ENCODE measurements around the gene TMEM121B.
A peak's percentile ranks its signal among the peaks of the same experiment; 100 is the strongest.

TMEM121B gene

DNA sequence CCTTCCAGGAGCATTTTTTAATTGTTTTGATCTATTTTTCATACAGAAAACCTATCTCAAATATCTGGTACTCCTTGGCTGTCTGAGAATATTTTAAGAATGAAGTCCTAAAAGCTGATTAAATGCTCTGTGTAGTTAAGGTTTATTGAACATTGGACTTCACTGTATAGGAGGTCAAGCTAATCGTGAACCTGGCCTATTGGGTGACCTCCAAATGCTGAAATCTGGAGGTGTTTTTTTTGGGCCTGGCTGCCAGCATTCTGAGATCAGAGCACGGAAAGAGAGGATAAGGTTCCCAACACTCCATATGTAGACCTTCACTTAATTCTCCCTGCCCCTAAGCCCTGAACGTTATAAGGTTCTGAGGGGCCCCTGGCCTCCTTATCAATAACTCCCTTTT lies 28.1 kb downstream of the TMEM121B start:
- DNase-seq (ENCODE audit: low read depth in 2 of 3, low spot score in 2 of 3) = no peak

DNA sequence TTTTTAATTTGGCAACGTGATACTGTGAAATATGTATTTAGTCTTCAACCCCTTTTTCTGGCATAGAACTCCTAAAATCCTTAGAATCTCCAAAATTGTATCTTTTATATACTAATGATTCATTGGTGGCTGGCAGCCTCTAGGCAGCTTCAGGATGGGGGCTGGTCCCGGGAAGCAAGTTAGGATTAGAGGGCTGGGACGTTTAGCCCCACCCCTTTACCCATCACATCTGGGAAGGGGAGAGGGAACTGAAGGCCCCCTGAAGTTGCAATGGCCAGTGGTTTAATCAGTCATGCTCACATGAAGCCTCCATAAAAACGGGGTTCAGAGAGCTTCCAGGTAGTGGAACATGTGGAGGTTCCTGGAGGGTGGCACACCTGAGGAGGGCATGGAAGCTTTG lies 29.3 kb downstream of the TMEM121B start:
- no peak for DNase-seq (ENCODE audit: low read depth in 2 of 3, low spot score in 2 of 3)

DNA sequence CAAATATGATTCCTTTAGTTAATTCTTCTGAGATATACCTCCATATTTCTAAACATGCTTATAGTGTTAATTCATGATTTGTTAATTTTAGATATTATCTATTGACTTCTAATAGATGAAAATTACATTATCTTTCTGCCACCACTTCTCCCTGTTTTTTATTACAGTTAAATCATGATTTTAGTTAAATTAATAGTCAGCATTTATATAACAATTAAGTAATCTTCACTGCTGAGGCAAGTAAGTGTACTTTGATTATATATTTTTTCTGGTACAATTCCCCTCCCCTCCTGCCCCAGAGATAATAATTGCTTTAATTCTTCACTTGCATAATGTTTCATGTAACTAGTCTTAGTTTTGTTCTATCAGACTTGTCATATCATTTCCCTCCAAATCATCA lies 30.6 kb downstream of the TMEM121B start:
- DNase-seq (ENCODE audit: low read depth in 2 of 3, low spot score in 2 of 3) = no peak

DNA sequence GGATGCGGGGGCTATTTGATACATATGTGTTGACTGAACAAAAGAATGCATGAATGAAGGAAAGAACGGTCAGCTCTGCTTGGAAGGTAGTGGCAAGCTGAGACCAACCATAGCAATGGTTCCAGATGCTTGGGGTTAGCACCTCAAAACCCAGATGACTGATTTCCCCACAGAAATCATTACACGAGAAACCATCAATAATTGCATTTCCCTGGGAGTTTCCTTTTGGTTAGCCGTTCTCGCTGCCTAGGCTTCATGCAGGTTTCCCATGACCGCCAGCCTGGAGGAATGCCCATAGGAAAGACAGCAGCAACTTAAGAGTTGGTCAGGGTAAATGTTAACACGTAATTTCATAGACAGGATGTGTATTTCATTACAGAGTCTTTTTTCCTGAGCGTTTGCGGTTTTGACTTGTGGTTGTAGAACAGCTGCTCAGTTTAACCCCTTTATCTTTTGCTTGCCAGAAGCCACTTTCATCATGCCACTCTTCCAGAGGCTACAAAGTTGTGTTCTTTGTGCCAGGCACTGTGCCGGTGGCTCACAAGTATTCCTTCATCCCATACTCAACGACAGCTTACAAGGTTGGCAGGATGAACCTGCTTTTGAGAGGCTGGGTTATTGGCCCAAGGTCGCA lies 33.5 kb downstream of the TMEM121B start:
- peak in 1 of 3 experiments; percentile 36 for DNase-seq (ENCODE audit: low read depth in 2 of 3, low spot score in 2 of 3)

DNA sequence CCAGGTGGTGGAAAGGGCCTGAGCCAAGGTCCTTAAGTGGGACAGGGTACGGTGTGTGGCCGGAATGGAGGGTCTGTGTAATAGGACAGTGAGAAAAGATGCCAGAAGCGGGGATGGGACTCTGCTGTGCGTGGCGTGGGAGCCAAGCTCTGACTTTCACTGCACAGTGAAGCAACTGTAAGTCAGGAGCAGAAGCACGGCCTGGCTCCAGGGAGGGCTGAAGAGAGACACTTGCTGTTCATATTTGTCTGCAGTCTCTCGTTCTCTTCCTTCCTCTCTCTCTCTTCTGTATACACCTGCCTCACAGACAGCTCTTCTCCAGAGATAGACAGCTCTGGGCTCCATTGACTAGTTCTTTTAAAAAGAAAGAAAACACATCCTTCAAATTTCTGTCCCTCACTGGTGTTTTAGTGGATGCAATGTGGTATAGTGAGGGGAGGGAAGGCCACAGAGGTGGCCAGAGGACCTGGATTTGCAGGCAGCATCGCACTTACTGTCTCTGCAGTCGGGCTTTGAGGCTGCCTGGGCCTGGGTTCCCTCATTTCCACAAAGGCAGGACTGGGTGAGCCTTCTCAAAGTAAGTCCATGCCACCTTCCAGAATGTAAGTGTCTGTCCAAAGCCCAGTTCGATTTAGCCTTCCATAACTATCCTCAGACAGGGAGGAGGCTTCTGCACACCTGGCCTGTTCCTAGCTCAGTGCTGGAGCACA lies 34.2 kb downstream of the TMEM121B start:
- no peak for DNase-seq (ENCODE audit: low read depth in 2 of 3, low spot score in 2 of 3)

DNA sequence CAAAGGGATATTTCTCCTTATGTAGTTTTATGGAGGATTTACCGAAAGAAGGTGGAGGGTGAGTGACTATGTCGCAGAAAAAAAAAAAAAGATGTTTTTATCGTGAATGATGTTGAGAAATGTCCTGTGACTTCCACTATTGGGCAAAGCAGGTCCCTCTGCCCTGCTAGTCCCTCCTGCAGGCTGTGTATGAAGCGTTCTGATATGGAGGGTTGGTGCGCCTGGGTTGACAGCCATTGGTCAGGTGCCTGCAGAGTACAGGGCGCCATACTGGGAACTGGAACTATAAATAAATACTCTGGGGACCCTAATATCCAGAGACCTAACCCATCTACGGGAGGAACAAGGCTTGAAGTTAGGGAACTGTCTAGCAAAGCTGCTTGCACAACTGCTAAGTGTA lies 34.9 kb downstream of the TMEM121B start:
- DNase-seq (ENCODE audit: low read depth in 2 of 3, low spot score in 2 of 3) = no peak

DNA sequence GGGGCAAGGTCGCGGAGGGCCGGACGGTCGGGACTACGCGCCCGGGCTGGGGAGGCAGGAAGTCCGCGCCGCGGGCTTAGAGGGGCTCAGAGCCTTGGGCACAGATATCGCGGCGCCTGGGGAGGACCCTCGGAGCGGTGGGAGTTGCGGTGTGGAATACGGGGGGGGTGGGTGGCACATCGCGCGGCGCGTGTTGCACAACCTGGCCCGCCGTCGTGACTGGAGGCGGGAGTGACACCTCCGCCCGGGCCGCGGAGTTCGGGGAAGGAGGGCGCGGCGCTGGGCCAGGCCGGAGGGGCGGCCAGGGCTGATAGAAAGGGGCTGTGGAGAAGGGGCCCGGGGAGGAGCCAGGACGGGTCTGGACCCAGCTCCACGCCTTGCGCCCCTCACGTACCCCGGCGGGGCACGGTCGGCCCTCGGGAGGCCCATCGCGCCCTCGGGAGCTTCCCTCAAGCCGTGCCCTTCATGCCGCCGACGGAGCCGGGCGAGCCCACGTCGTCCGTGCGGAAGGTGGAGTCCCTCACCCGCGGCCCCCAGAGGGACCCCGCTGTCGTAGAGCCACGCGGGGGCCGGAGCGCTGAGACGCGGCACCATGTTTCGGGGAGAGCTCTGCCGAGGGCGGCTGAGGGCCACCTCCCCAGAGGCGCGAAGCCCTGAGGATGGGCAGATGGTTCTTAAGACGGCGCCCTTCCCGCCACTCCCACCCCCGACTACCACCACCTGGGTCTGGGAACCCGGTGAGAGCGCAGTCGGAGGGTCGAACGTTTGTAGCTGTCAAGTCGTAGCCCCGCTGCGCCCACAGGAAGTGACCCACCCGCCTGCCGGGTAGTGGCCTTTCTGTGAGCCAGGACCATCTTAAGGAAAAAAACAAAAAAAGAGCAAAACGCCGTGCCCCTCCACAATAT lies 35.6 kb downstream of the TMEM121B start:
- no peak for DNase-seq (ENCODE audit: low read depth in 2 of 3, low spot score in 2 of 3)

DNA sequence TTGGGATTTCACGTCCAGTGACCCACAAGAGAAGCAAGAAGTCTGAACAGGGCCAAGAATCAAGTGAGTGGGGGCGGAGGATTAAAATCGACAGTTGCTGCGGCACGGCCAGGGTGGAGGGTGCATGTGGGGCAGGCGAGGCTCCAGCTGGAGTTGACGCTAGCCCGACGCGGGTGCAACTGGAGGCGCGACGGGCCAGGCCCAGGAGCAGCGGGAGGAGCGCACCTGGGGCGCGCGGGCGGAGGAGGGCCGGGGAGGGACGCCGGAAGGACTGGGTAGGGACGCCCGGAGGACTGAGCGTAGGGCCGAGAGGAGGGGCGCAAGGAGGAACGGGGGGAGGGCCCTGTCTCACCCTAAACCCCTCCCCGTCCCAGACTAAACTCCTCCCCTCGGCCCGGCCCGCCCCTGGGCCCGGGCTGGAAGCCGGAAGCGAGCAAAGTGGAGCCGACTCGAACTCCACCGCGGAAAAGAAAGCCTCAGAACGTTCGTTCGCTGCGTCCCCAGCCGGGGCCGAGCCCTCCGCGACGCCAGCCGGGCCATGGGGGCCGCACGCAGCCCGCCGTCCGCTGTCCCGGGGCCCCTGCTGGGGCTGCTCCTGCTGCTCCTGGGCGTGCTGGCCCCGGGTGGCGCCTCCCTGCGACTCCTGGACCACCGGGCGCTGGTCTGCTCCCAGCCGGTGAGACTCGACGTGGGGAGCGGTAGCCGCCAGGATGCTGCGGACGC lies 36.4 kb downstream of the TMEM121B start, which contains the start of gene IL17RA:
TSS of gene IL17RA (plus strand) at position 447 of the 723 bp plus-strand sequence. CDS start at position 539, 92 bp downstream.
- DNase-seq (ENCODE audit: low read depth in 2 of 3, low spot score in 2 of 3) = peak; percentile 77 to 86 (median 84)

DNA sequence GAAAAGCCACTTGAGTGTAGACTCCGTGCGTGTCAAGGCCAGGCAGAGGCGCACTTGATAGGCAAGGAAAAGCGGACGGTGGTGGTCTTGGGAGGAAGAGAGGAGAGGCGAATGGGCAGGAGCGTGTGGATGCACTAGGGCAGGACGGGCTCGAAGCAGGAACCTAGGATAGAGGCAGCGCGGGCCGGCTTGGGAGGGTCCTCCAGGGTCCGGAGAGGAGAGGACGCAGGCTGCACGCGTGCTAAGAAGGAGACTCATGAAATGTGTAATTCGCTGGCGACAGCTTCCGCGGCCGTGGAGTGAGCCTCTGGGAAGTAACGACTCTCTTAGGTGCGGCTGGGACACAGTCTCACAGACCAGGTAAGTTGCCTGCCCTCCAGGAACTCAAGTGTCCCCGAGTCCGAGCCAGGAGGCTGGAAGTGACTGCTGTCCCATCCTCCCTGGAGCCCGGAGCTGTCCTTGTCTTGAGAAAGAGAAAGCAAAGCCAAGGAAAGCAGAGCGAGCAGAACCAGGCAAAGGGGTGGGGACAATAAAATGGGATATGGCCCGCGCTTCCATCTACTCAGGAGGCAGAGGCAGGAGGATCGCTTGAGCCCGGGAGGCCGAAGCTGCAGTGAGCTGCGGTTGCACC lies 37.2 kb downstream of the TMEM121B start:
- no peak for DNase-seq (ENCODE audit: low read depth in 2 of 3, low spot score in 2 of 3)

DNA sequence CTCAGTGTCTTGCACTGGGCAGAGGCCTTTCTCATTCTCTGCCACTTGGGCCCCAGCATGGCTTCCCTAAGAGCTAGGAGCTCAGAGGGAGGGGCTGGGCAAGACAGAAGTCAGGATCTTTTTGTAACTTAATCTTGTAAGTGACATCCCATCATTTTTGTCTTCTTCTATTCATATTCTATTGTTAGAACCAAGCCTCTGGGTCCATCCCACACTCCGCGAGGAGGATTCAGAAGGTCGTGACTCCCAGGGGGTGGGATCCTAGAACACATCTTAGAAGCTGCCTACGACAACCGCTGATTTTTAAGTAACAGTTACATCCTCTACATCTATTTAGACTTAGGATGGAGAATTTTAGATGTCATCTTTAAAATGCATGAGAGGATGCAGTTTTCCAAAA lies 37.9 kb downstream of the TMEM121B start:
- no peak for DNase-seq (ENCODE audit: low read depth in 2 of 3, low spot score in 2 of 3)

DNA sequence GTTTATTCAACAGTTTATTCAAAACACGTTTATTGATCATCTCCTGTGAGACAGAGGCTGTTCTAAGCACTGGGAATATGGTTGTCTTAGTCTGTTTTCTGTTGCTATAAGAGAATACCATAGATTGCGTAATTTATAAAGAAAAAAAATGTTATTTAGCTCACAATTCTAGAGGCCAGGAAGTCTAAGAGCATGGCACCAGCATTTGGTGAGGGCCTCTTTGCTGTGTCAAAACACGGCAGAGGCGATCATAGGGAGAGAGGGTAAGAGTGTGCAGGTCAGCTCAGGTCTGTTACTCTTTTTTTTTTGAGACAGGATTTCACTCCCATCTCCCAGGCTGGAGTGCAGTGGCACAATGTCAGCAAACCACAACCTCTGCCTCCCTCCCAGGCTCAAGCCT lies 41.6 kb downstream of the TMEM121B start:
- DNase-seq (ENCODE audit: low read depth in 2 of 3, low spot score in 2 of 3) = no peak

DNA sequence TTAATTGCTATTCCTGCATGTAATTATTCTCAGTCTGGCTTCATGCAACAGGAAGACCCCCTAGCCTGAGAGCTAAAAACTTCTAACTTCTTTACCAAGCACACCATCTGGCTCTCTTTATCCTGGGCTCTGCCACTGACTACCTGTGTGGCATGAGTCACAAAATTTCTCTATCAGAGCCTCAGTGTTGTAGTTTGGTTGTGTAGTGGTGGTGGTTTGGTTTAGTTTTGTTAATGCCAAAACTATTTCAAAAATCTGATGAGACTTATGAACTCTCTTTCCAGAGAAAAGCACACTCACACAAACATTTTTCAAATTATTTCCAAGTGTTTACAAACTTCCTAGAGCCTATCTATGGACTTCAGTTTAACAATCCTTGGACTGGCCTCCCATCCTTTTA lies 43.9 kb downstream of the TMEM121B start:
- DNase-seq (ENCODE audit: low read depth in 2 of 3, low spot score in 2 of 3) = no peak

DNA sequence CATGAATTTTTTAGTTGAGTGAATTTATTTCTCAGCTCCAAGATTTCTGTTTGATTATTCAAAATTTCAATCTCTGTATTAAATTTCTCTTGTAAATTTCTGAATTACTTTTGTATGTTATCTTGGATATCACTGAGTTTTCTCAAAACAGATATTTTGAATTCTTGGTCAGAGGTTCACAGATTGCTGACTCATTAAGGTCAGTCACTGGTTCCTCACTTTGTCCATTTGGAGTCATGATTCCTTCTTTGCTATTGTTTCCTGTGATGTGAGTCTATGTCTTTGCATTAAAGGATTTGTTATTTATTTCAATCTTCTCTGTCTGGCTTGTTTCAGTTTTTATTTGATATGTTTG lies 46.5 kb downstream of the TMEM121B start:
- no peak for DNase-seq (ENCODE audit: low read depth in 2 of 3, low spot score in 2 of 3)

DNA sequence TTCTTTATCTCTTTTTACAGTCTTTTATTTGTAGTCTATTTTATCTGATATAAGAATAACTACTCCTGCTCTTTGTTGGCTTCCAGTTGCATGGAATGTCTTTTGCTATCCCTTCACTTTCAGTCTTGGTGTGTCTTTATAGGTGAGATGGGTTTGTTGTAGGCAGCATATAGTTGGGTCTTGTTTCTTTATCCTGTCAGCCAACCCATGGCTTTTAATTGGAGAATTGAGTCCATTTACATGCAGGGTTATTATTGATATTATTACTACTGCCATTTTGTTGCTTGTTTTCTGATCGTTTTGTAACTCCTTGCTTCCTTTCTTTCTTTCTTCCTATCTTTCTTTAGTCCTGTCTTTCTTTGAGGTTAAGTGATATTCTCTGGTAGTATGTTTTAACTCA lies 48.3 kb downstream of the TMEM121B start:
- no peak for DNase-seq (ENCODE audit: low read depth in 2 of 3, low spot score in 2 of 3)
